ENCODE measurements around the gene NBAS. TPM values are rescaled to one million over a fixed set of nuclear protein-coding genes. Genes with fewer than 3 reads are reported as not detected.

NBAS gene
- total and polyA plus RNA-seq, 2 of the 13 experiments (the other 11 are each of a cell fraction or from before 2014, with no cell fraction given) = 33.6 to 58.7 TPM

- TF ChIP-seq ZNF614 (CRISPR knock-in tag; IDR thresholded peaks at IDR 0.05; ENCODE audit: borderline replicate concordance) = peak; percentile 67; the same call in 1 of the 2 replicates
- TF ChIP-seq KLF15 (CRISPR knock-in tag; IDR thresholded peaks at IDR 0.05; ENCODE audit: borderline replicate concordance) = no peak
- TF ChIP-seq ZNF616 (CRISPR knock-in tag; IDR thresholded peaks at IDR 0.05; ENCODE audit: low read depth) = no peak
- no peak for TF ChIP-seq JUN (CRISPR knock-in tag; IDR thresholded peaks at IDR 0.05)
- 0 out of 2 replicates have a peak, but pooled peaks have one; percentile 29 for TF ChIP-seq NR2C2 (CRISPR knock-in tag; IDR thresholded peaks at IDR 0.05; ENCODE audit: borderline replicate concordance)
- no peak for TF ChIP-seq TBX2 (CRISPR knock-in tag; IDR thresholded peaks at IDR 0.05; ENCODE audit: borderline replicate concordance)
- TF ChIP-seq KDM6A (CRISPR knock-in tag; IDR thresholded peaks at IDR 0.05; ENCODE audit: low read depth) = peak; percentile 49; the same call in 1 of the 2 replicates
- TF ChIP-seq BORCS8-MEF2B (CRISPR knock-in tag; IDR thresholded peaks at IDR 0.05) = no peak
- TF ChIP-seq CENPX (CRISPR knock-in tag; IDR thresholded peaks at IDR 0.05) = no peak
- TF ChIP-seq ATAD3A (CRISPR knock-in tag; IDR thresholded peaks at IDR 0.05) = no peak
- TF ChIP-seq FOXP1 (IDR thresholded peaks at IDR 0.05) = no peak
- TF ChIP-seq FOXP1 (CRISPR knock-in tag; IDR thresholded peaks at IDR 0.05) = peak; percentile 50; the same call in 1 of the 2 replicates
- TF ChIP-seq ZNF501 (CRISPR knock-in tag; IDR thresholded peaks at IDR 0.05) = no peak
- no peak for TF ChIP-seq KMT2B (CRISPR knock-in tag; IDR thresholded peaks at IDR 0.05)
- TF ChIP-seq PBX2 (CRISPR knock-in tag; IDR thresholded peaks at IDR 0.05) = no peak
- no peak for TF ChIP-seq POLR2G (IDR thresholded peaks at IDR 0.05; ENCODE audit: low read depth, low read length)
- peak; percentile 85 for TF ChIP-seq ZNF264 (CRISPR knock-in tag; IDR thresholded peaks at IDR 0.05)
- no peak for TF ChIP-seq ARNT (IDR thresholded peaks at IDR 0.05)
- no peak for TF ChIP-seq ZNF12 (CRISPR knock-in tag; IDR thresholded peaks at IDR 0.05)
- TF ChIP-seq AGO2 (optimal IDR thresholded peaks at IDR 0.05; ENCODE audit: low read depth, low read length) = no peak
- TF ChIP-seq ZNF281 (CRISPR knock-in tag; IDR thresholded peaks at IDR 0.05; ENCODE audit: borderline replicate concordance) = no peak
- TF ChIP-seq RELA (CRISPR knock-in tag; IDR thresholded peaks at IDR 0.05) = no peak
- TF ChIP-seq SRSF1 (optimal IDR thresholded peaks at IDR 0.05; ENCODE audit: low read depth, low read length) = no peak
- TF ChIP-seq MTA1 (CRISPR knock-in tag; IDR thresholded peaks at IDR 0.05; ENCODE audit: borderline replicate concordance) = no peak
- no peak for TF ChIP-seq ZUFSP (CRISPR knock-in tag; IDR thresholded peaks at IDR 0.05; ENCODE audit: borderline replicate concordance)
- no peak for TF ChIP-seq ZNF251 (CRISPR knock-in tag; IDR thresholded peaks at IDR 0.05)
- no peak for TF ChIP-seq ZSCAN25 (CRISPR knock-in tag; IDR thresholded peaks at IDR 0.05)
- TF ChIP-seq GATA4 (IDR thresholded peaks at IDR 0.05; ENCODE audit: borderline replicate concordance, low read depth) = no peak
- TF ChIP-seq KAT7 (CRISPR knock-in tag; IDR thresholded peaks at IDR 0.05; ENCODE audit: borderline replicate concordance) = 0 out of 2 replicates have a peak, but pooled peaks have one; percentile 32
- TF ChIP-seq ZNF24 (IDR thresholded peaks at IDR 0.05) = no peak
Measured at GRCh38 chr2:15435474-15435873, 125.7 kb downstream of the NBAS start (continued).

All from HepG2 (cell line).